Ascending aorta (tissue), 2 donors: ENCODE data around the gene APOBEC3C. TPM values are rescaled to one million over a fixed set of nuclear protein-coding genes. Genes with fewer than 3 reads are reported as not detected.
"Not testable (repeated sequence)": the region's sequence is repeated elsewhere in the genome, so short reads cannot be mapped to it uniquely, and the experiment has no call there.

Experiments
- DNase-seq, 2 donors: peaks; one replicate each; pipeline ENCODE4 v3.0.0-alpha.2; 2019; ENCODE audit warnings: low spot score in 2 of 2
- H3K27ac ChIP-seq, 2 donors: fragments of 200-600 bp; sonication (generic); one replicate each; pipeline ENCODE4 v1.5.1; 2016 to 2017; ENCODE audit warnings: mild to moderate bottlenecking in 1 of 2
- H3K27me3 ChIP-seq: fragments of 200-600 bp; sonication (generic); one replicate; pipeline ENCODE4 v1.5.1; 2017
- H3K36me3 ChIP-seq, 2 donors: fragments of 200-600 bp; sonication (generic); one replicate each; pipeline ENCODE4 v1.5.1; 2016
- H3K4me1 ChIP-seq, 2 donors: fragments of 200-600 bp; sonication (generic); one replicate each; pipeline ENCODE4 v1.5.1; 2016 to 2017; ENCODE audit warnings: mild to moderate bottlenecking in 1 of 2
- H3K4me3 ChIP-seq, 2 donors: fragments of 200-600 bp; sonication (generic); one replicate each; pipeline ENCODE4 v1.5.1; 2016 to 2017; ENCODE audit warnings: mild to moderate bottlenecking in 1 of 2
- H3K9me3 ChIP-seq, 2 donors: fragments of 200-600 bp; sonication (generic); one replicate each; pipeline ENCODE4 v1.5.1; 2016
- intact Hi-C: fragments of 100-400 bp; cut with DNase I; formaldehyde crosslinking; loops from one replicate; pipeline ENCODE4 v1.15.1; 2023
- total RNA-seq: library from RNA; depleted of rRNA; stranded (reverse); fragments of >200 nt; gene quantifications from one replicate; pipeline ENCODE4 v1.1.0, GENCODE V29; 2016
- TF ChIP-seq, protein P1 (sequence below), 3 experiments: fragments of 200-600 bp in 2 of 3; fragments of 450-650 bp in 1 of 3; sonication (generic) in 2 of 3; IDR thresholded peaks; one replicate each; pipeline ENCODE4 v1.5.1; 2016 to 2019; ENCODE audit warnings: antibody characterized with exemption in 3 of 3, mild to moderate bottlenecking in 1 of 3, moderate library complexity in 1 of 3

APOBEC3C gene
- total RNA-seq, 1 donor from 2014 or later: 9.5 TPM

DNA sequence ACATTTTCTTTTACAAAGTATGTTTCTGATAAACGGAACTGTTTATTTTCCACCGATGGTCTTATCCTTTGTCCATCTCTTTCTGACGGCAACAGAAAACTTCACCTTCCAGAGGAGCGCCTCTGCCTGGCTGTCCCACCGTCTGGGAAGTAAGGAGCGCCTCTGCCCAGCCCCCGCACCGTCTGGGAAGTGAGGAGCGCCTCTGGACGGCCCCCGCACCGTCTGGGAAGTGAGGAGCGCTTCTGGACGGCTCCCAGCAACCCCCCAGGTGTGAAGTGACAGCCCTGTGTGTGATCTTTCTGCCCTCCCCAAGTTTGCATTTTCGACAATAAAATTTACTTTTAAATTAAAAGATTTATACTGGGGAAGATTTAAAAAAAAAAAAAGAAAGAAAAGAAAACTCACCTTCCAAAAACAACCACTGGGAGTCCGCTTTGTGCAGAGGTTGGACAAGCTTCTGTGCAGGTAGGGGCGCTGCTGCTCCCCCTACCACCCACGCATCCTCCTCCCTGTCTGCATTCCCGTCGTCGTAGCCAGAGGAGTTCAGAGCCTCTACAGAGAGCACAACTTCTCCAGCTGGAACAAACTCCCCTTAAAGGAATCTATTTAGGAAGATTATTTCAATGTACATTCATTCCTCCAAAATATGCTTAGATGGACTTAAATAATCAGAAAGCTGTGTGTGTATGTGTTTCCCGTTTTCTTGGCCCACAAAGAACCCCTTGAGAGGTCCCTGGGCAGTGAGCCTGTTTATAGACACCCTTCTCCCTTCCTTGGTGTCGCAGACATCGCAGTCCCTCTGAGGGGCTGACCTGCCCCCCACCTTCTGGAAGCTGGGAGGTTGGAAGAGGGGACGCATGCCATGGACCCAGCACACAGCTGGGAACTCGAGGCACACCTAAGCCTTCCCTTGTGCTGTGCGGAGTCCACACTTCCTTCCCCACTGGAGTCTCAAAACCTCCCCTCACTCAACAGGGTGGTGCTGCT is 32.8 kb upstream of the APOBEC3C start:
- TF ChIP-seq, protein P1, sequence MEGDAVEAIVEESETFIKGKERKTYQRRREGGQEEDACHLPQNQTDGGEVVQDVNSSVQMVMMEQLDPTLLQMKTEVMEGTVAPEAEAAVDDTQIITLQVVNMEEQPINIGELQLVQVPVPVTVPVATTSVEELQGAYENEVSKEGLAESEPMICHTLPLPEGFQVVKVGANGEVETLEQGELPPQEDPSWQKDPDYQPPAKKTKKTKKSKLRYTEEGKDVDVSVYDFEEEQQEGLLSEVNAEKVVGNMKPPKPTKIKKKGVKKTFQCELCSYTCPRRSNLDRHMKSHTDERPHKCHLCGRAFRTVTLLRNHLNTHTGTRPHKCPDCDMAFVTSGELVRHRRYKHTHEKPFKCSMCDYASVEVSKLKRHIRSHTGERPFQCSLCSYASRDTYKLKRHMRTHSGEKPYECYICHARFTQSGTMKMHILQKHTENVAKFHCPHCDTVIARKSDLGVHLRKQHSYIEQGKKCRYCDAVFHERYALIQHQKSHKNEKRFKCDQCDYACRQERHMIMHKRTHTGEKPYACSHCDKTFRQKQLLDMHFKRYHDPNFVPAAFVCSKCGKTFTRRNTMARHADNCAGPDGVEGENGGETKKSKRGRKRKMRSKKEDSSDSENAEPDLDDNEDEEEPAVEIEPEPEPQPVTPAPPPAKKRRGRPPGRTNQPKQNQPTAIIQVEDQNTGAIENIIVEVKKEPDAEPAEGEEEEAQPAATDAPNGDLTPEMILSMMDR (IDR thresholded peaks at IDR 0.05): peak in 1 of 3 experiments; percentile 17
- intact Hi-C loops: loop anchor here (5.0 kb wide), 1 partner anchor 109 kb away; the partner anchor contains the start of gene CBX6
- H3K4me3 ChIP-seq: peak overlapping the region in 1 of 2 donors; percentile 52
- H3K27ac ChIP-seq: no peak overlapping the region
- no peaks in the 10 kb centered on the region for H3K9me3 ChIP-seq
- no peaks in the 10 kb centered on the region for H3K36me3 ChIP-seq
- no peak for DNase-seq
- H3K27me3 ChIP-seq: no peaks in the 10 kb centered on the region
- H3K4me1 ChIP-seq: peaks cover 0 to 10% of the 10 kb centered on the region in 2 donors

DNA sequence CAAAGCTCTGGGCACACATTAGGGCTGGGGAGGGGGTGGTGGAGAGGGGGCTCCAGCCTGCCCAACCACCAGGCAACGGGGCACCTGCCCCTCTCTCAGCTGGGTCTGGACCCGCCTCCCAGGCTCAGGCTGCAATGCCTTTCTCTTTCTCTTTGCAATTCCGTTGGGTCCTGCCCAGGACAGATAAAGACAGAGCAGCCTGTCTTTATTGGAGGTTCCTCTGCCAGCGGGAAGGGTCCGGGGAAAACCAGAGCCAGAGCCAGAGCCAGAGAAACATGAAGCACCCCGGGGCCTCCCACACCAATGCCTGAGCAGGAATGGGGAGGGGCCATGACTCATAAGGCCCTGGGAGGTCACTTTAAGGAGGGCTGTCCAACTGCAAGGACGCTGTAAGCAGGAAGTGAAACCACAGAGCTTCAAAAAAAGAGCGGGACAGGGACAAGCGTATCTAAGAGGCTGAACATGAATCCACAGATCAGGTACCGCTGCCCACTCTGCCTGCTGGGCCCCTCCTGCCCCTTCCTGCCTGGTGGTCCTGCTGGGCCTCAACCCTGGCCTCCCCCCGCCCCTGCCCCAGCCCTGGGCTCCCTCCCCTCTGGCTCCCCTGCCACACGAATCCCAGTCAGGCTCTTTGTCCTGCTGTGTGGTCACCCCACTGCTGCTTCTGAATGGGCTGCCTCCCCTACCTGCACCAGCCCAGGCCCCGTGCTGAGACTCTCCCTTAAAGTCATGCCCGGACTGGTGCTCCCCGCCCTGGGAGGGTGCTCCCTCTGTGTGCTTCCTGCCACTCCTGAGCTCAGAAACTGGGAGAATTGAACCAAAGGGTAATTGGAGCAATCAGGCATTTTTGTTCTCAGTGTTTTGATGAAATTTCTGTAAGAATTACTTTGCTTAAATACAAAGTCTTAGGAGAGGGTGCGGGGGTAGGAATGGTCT is 31.8 kb upstream of the APOBEC3C start, which contains the start of gene APOBEC3B:
TSS of gene APOBEC3B (plus strand) at position 356 of the 936 bp plus-strand sequence. CDS start at position 463, 107 bp downstream.
- H3K9me3 ChIP-seq: no peaks in the 10 kb centered on the region
- H3K4me3 ChIP-seq: peak within 1 kb of the TSS in 1 of 2 donors; percentile 52
- intact Hi-C loops: loop anchor here (5.0 kb wide), 1 partner anchor 110 kb away; the partner anchor contains the start of gene CBX6
- TF ChIP-seq, protein P1 (IDR thresholded peaks at IDR 0.05): no peak
- H3K27ac ChIP-seq: no peak within 1 kb of the TSS
- no peaks in the 10 kb centered on the region for H3K36me3 ChIP-seq
- peak in 1 of 2 donors; percentile 95 for DNase-seq
- no peaks in the 10 kb centered on the region for H3K27me3 ChIP-seq
- peaks cover 0 to 10% of the 10 kb centered on the region in 2 donors for H3K4me1 ChIP-seq

DNA sequence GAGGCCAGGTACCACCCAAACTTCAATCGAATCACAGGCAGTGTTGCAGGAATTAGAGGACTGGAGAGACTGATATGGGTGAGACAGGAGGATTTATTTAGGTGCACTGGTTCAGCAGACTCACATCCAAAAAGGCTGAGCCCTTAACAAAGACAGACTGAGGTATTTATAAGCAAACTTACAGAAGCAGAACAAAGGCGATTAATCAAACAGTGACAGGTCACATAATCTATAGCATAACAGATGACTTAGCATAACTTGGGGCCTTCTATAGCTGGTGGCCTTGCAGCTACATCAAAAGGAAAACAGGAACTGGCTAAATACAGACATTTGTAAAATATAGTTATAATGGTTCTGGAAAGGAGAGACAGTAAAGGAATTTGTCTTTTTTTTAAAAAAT is 29.8 kb upstream of the APOBEC3C start:
- no peak for DNase-seq
- H3K36me3 ChIP-seq: no peaks in the 10 kb centered on the region
- peaks cover 0 to 10% of the 10 kb centered on the region in 2 donors for H3K4me1 ChIP-seq
- H3K9me3 ChIP-seq: no peaks in the 10 kb centered on the region
- intact Hi-C loops: loop anchor here (5.0 kb wide), 1 partner anchor 112 kb away; the partner anchor contains the start of gene CBX6
- TF ChIP-seq, protein P1 (IDR thresholded peaks at IDR 0.05): no peak
- H3K4me3 ChIP-seq: no peak overlapping the region
- H3K27ac ChIP-seq: no peak overlapping the region
- H3K27me3 ChIP-seq: no peaks in the 10 kb centered on the region

DNA sequence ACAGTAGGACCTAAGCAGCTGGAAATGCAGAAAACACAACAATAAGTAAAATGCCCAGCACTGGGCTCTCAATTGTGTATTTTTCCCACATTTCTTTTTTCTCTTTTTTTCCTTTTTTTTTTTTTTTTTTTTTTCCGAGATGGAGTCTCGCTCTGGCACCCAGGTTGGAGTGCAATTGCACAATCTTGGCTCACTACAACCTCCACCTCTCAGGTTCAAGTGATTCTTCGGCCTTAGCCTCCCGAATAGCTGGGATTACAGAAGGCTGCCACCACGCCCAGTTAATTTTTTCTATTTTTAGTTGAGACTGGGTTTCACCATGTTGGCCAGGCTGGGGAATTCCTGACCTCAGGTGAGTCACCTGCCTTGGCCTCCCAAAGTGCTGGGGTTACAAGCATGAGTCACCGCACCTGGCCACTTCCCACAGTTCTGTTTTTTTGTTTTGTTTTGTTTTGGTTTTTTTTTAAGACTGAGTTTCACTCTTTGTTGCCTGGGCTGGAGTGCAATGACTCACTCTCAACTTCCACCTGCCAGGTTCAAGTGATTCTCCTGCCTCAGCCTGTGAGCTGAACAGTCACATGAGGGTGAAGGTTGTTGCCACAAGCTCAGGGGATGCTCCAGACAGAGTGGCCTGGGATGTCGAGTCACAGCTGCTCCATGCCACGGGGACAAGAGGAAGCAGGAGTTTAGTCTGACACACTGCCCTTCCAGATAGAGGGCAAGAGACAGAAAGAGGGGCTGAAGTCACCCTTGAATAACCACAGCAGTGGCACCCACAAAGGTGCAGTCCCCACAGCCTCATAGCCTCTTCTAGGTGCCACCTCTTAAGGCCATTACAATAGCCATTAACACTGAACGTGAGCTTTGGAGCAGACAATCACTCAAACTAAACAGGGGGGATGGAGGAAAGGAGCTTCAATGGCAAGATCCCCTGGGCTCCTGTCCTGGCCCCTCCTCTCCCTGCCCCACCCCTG is 29.0 kb upstream of the APOBEC3C start:
- not testable (repeated sequence) for H3K36me3 ChIP-seq, H3K4me3 ChIP-seq, H3K27ac ChIP-seq, H3K27me3 ChIP-seq, DNase-seq, H3K9me3 ChIP-seq
- peaks cover 0 to 10% of the 10 kb centered on the region in 2 donors for H3K4me1 ChIP-seq
- intact Hi-C loops: loop anchor here (5.0 kb wide), 1 partner anchor 113 kb away; the partner anchor contains the start of gene CBX6

DNA sequence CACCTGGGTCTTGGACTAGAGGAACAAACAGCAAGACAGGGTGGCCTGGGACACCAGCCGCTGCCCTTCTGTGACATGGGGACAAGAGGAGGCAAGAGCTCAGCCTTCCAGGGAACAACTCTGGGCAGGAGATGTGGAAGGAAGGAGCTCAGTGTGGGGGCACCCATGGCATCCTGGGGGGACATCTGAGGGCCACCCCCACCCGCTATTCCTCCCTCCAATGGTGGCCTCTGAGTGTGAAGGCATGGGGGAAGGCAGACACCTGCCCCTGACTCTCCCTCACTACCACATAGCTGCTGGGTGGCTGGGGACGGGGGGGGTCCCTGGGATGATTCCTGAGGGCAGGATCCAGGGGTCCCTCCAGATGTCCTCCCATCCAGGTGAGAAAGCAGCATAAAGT is 27.4 kb upstream of the APOBEC3C start:
- TF ChIP-seq, protein P1 (IDR thresholded peaks at IDR 0.05): no peak
- no peaks in the 10 kb centered on the region for H3K27me3 ChIP-seq
- no peak for DNase-seq
- no peaks in the 10 kb centered on the region for H3K36me3 ChIP-seq
- no peak overlapping the region for H3K27ac ChIP-seq
- H3K9me3 ChIP-seq: no peaks in the 10 kb centered on the region
- intact Hi-C loops: no loop called here
- H3K4me3 ChIP-seq: no peak overlapping the region
- H3K4me1 ChIP-seq: peaks cover 0 to 6% of the 10 kb centered on the region in 2 donors
